ENCODE measurements around the gene LIPG.

DNA sequence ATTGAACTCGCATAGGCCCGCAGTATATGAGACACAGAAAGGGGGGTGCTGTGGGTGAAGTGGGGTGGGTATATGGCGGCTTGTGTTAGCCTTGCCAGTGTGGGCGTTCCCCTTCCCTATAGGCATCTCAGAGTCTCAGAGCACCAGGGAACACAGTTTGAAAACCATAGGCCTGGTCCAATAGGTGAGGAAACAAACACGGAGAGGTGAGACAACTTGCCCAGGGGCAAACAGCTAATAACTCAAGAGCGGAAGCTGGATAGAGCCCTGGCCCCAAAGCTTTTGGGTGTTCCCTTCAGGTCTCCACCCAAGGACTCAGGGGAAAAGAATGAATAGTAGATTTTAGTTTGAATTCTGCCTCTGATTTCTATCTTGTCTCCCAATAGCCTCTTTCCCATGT is 7.9 kb downstream of the LIPG start:
- no peak for TF ChIP-seq POLR2AphosphoS5 (IDR thresholded peaks at IDR 0.05; ENCODE audit: borderline replicate concordance, low read depth, low read length)
- TF ChIP-seq EZH2 (IDR thresholded peaks at IDR 0.05): no peak
- TF ChIP-seq FOXP2 (optimal IDR thresholded peaks at IDR 0.05; ENCODE audit: control extremely low read depth, extremely low read length, insufficient read depth): no peak
